Measurements from ENCODE around the gene CDC42BPA.

GRCh38 chr1:227212164-227212563 lies 106.1 kb downstream of the CDC42BPA start:
- TF ChIP-seq, protein P1, sequence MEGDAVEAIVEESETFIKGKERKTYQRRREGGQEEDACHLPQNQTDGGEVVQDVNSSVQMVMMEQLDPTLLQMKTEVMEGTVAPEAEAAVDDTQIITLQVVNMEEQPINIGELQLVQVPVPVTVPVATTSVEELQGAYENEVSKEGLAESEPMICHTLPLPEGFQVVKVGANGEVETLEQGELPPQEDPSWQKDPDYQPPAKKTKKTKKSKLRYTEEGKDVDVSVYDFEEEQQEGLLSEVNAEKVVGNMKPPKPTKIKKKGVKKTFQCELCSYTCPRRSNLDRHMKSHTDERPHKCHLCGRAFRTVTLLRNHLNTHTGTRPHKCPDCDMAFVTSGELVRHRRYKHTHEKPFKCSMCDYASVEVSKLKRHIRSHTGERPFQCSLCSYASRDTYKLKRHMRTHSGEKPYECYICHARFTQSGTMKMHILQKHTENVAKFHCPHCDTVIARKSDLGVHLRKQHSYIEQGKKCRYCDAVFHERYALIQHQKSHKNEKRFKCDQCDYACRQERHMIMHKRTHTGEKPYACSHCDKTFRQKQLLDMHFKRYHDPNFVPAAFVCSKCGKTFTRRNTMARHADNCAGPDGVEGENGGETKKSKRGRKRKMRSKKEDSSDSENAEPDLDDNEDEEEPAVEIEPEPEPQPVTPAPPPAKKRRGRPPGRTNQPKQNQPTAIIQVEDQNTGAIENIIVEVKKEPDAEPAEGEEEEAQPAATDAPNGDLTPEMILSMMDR (IDR thresholded peaks at IDR 0.05): no peak
- TF ChIP-seq POLR2A (IDR thresholded peaks at IDR 0.05): no peak
- TF ChIP-seq EP300 (IDR thresholded peaks at IDR 0.05; ENCODE audit: low read depth): no peak
- TF ChIP-seq POLR2AphosphoS5 (IDR thresholded peaks at IDR 0.05): no peak
